ENCODE results near the gene RUFY4.
"Not testable (repeated sequence)": the region's sequence is repeated elsewhere in the genome, so short reads cannot be mapped to it uniquely, and the experiment has no call there.

RUFY4 gene

DNA sequence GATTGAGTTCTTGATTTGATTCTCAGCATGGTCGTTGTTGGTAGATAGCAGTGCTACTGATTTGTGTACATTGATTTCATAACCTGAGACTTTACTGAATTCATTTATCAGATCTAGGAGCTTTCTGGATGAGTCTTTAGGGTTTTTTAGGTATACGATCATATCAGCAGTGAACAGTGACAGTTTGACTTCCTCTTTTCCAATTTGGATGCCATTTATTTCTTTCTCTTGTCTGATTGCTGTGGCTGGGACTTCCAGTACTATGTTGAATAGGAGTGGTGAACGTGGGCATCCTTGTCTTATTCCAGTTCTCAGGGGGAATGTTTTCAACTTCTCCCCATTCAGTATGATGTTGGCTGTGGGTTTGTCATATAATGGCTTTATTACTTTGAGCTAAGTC lies 28.9 kb downstream of the RUFY4 start:
- Histone ChIP-seq H2AFZ (ENCODE audit: low read depth) (no peak overlapping the region), H3K27ac (no peak overlapping the region), H3K4me1 (ENCODE audit: low read depth, poor library complexity, severe bottlenecking) (no peaks in the 10 kb centered on the region), H3K4me2 (no peak overlapping the region), H3K36me3 (ENCODE audit: insufficient read depth) (no peaks in the 10 kb centered on the region), H3K9ac (no peak overlapping the region), H3K27me3 (ENCODE audit: insufficient read depth, low read depth) (no peaks in the 10 kb centered on the region), H3K79me2 (ENCODE audit: insufficient read depth, low read depth) (no peaks in the 10 kb centered on the region), H4K20me1 (ENCODE audit: insufficient read depth) (no peaks in the 10 kb centered on the region), H3K4me3 (IDR thresholded peaks at IDR 0.05; ENCODE audit: insufficient read depth, low read depth, low read length) (no peak overlapping the region)
- TF ChIP-seq, protein P1, sequence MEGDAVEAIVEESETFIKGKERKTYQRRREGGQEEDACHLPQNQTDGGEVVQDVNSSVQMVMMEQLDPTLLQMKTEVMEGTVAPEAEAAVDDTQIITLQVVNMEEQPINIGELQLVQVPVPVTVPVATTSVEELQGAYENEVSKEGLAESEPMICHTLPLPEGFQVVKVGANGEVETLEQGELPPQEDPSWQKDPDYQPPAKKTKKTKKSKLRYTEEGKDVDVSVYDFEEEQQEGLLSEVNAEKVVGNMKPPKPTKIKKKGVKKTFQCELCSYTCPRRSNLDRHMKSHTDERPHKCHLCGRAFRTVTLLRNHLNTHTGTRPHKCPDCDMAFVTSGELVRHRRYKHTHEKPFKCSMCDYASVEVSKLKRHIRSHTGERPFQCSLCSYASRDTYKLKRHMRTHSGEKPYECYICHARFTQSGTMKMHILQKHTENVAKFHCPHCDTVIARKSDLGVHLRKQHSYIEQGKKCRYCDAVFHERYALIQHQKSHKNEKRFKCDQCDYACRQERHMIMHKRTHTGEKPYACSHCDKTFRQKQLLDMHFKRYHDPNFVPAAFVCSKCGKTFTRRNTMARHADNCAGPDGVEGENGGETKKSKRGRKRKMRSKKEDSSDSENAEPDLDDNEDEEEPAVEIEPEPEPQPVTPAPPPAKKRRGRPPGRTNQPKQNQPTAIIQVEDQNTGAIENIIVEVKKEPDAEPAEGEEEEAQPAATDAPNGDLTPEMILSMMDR (conservative IDR thresholded peaks at IDR 0.05; ENCODE audit: low read depth, low read length) = no peak

DNA sequence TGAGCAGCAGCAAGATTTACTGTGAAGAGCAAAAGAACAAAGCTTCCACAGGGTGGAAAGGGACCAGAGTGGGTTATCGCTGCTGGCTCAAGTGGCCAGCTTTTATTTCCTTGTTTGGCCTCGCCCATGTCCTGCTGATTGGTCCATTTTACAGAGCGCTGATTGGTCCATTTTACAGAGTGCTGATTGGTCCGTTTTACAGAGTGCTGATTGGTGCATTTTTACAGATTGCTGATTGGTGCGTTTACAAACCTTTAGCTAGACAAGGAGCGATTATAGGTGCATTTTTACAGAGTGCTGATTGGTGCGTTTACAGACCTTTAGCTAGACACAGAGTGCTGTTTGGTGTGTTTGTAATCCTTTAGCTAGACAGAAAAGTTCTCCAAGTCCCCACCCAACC lies 39.8 kb downstream of the RUFY4 start:
- H3K27me3 ChIP-seq (ENCODE audit: insufficient read depth, low read depth); H3K4me3 ChIP-seq (IDR thresholded peaks at IDR 0.05; ENCODE audit: insufficient read depth, low read depth, low read length); H2AFZ ChIP-seq (ENCODE audit: low read depth); H3K4me1 ChIP-seq (ENCODE audit: low read depth, poor library complexity, severe bottlenecking); H3K4me2 ChIP-seq; H3K79me2 ChIP-seq (ENCODE audit: insufficient read depth, low read depth); H4K20me1 ChIP-seq (ENCODE audit: insufficient read depth); H3K27ac ChIP-seq; H3K36me3 ChIP-seq (ENCODE audit: insufficient read depth); H3K9ac ChIP-seq: not testable (repeated sequence)

DNA sequence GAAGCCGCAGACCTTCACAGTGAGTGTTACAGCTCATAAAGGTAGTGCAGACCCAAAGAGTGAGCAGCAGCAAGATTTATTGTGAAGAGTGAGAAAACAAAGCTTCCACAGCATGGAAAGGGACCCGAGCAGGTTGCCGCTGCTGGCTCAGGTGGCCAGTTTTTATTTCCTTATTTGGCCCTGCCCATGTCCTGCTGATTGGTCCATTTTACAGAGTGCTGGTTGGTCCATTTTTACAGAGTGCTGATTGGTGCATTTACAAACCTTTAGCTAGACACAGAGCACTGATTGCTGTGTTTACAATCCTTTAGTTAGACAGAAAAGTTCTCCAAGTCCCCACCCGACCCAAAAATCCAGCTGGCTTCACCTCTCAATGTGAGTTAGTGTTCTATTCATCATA lies 52.7 kb downstream of the RUFY4 start:
- not testable (repeated sequence) for H3K27me3 ChIP-seq (ENCODE audit: insufficient read depth, low read depth); H3K4me1 ChIP-seq (ENCODE audit: low read depth, poor library complexity, severe bottlenecking); H3K36me3 ChIP-seq (ENCODE audit: insufficient read depth); H2AFZ ChIP-seq (ENCODE audit: low read depth); H4K20me1 ChIP-seq (ENCODE audit: insufficient read depth); H3K4me3 ChIP-seq (IDR thresholded peaks at IDR 0.05; ENCODE audit: insufficient read depth, low read depth, low read length); H3K4me2 ChIP-seq; H3K9ac ChIP-seq; H3K79me2 ChIP-seq (ENCODE audit: insufficient read depth, low read depth); H3K27ac ChIP-seq

DNA sequence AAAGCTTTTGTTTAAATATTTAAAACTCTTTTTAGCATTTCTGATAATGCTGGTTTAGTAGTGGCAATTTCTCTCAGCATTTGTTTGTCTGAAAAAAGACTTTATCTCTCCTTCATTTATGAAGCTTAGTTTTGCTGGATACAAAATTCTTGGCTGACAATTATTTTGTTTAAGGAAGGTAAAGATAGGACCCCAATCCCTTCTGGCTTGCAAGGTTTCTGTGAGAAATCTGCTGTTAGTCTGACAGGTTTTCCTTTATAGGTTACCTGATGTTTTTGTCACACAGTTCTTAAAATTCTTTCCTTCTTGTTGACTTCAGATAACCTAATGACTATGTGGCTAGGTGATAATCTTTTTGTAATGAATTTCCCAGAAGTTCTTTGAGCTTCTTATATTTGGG lies 53.2 kb downstream of the RUFY4 start:
- H3K4me1 ChIP-seq (ENCODE audit: low read depth, poor library complexity, severe bottlenecking); H3K4me2 ChIP-seq; H3K27ac ChIP-seq; H4K20me1 ChIP-seq (ENCODE audit: insufficient read depth); H2AFZ ChIP-seq (ENCODE audit: low read depth); H3K27me3 ChIP-seq (ENCODE audit: insufficient read depth, low read depth); H3K36me3 ChIP-seq (ENCODE audit: insufficient read depth); H3K4me3 ChIP-seq (IDR thresholded peaks at IDR 0.05; ENCODE audit: insufficient read depth, low read depth, low read length); H3K9ac ChIP-seq; H3K79me2 ChIP-seq (ENCODE audit: insufficient read depth, low read depth): not testable (repeated sequence)

DNA sequence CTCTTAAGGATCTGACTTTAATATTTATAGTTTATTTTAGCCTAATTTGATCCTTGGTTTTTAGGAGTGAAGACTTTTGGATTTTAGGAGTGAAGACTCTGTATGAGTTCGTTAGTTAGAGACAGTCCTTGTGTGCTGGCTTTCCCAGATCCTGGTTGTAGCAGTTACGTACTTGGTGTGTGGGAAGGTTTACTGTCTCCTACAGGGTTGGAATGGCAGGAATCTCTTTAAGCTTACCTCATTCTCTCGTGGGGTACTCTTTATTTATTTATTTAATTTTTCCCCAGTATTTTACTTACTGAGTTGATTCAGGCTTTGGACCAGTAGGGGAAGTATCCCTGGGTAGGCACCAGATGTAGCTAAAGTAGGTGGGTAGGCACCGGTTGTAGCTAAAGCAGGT lies 54.9 kb downstream of the RUFY4 start:
- Histone ChIP-seq H3K9ac (no peak overlapping the region), H3K79me2 (ENCODE audit: insufficient read depth, low read depth) (no peaks in the 10 kb centered on the region), H3K27ac (no peak overlapping the region), H3K36me3 (ENCODE audit: insufficient read depth) (no peaks in the 10 kb centered on the region), H3K4me3 (IDR thresholded peaks at IDR 0.05; ENCODE audit: insufficient read depth, low read depth, low read length) (no peak overlapping the region), H4K20me1 (ENCODE audit: insufficient read depth) (no peaks in the 10 kb centered on the region), H3K27me3 (ENCODE audit: insufficient read depth, low read depth) (no peaks in the 10 kb centered on the region), H2AFZ (ENCODE audit: low read depth) (no peak overlapping the region), H3K4me1 (ENCODE audit: low read depth, poor library complexity, severe bottlenecking) (no peaks in the 10 kb centered on the region), H3K4me2 (no peak overlapping the region)
- TF ChIP-seq, protein P1 (conservative IDR thresholded peaks at IDR 0.05; ENCODE audit: low read depth, low read length) = no peak

DNA sequence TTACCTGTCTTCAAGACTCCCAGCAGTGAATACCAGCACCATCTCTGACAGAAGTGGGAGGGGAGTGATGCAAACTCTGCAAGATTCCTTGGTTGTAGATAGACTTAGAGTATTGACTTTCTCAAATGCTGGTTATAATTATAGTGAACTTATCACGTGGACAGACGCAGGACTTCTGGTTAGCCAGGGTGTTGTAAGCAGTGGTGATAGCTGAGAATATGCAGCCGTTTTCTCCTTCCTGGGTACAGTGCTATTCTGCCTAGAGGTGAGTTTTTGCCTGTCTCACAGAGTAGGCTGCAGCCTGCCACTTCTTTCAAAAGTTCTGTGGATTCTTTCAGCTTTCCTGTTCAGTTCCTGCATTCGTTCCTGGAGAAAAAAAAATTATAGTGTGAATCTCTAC lies 56.0 kb downstream of the RUFY4 start:
- Histone ChIP-seq H3K36me3 (ENCODE audit: insufficient read depth) (no peaks in the 10 kb centered on the region), H3K9ac (no peak overlapping the region), H3K4me1 (ENCODE audit: low read depth, poor library complexity, severe bottlenecking) (no peaks in the 10 kb centered on the region), H3K79me2 (ENCODE audit: insufficient read depth, low read depth) (no peaks in the 10 kb centered on the region), H3K27ac (no peak overlapping the region), H3K4me2 (no peak overlapping the region), H4K20me1 (ENCODE audit: insufficient read depth) (no peaks in the 10 kb centered on the region), H3K4me3 (IDR thresholded peaks at IDR 0.05; ENCODE audit: insufficient read depth, low read depth, low read length) (no peak overlapping the region), H2AFZ (ENCODE audit: low read depth) (no peak overlapping the region), H3K27me3 (ENCODE audit: insufficient read depth, low read depth) (no peaks in the 10 kb centered on the region)
- TF ChIP-seq, protein P1 (conservative IDR thresholded peaks at IDR 0.05; ENCODE audit: low read depth, low read length) = no peak

All from KMS-11 (cell line).